Amniotic stem cell (primary cell): ENCODE results near the gene SERINC3.
"Not testable (repeated sequence)": the region's sequence is repeated elsewhere in the genome, so short reads cannot be mapped to it uniquely, and the experiment has no call there.

Source experiments
- DNase-seq: peaks from one replicate; lab custom pipeline; 2025; lab: John Stamatoyannopoulos, UW

The SERINC3 gene

DNA sequence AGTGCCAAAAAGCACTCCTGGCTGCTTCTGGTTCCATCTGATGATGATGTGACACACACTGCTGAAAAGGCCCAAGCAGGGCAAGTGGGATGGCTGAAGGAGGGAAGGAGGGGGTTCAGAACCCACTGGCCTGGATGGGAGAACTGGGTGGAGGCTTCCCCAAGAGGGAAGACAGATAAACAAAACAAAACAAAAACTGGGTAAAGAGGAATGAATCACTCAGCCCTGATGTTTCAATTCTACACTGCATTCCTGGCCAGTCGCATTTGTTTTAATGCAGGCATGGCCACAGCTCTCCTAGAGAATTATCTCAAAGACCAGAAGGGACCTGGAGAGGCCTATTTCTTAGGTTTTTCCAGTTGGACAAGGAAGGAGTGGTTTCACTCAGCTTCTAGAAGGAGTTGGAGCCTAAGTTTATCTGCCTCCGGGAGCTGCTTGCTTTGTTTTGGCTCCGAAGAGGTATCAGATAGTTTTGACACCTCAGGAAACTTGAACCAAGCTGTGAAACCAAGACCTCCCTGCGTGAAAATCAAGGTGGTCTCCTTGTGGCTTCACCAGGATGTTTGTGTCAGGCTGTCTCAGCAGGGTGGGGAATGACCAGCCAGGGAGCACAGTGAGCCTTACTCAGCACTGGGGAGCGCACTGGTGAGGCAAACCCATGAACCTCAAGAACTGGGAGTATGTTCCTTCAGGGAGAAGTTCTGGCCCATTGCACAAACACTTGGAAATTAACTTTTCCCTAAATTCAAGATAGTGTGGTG is 30.1 kb downstream of the SERINC3 start:
- no peak for DNase-seq

DNA sequence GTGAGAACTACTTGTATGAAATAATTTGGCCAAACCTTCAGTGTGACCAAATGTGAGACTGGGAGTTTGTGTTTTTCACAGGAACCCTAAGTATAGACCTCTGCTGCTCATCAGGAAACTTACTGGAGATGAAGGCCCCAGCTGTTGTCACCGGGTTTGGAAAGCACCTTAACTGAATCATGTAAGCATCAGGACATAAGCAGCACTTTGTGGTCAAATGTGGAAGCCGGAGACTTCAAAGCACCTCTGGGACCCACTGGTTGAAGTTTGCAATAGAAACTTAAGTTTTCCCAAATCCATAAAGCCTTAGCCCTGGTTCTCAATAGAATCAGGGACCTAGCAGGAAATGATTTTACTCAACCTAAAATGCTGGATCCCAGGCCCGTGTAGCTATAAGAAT is 31.9 kb downstream of the SERINC3 start:
- DNase-seq: no peak

DNA sequence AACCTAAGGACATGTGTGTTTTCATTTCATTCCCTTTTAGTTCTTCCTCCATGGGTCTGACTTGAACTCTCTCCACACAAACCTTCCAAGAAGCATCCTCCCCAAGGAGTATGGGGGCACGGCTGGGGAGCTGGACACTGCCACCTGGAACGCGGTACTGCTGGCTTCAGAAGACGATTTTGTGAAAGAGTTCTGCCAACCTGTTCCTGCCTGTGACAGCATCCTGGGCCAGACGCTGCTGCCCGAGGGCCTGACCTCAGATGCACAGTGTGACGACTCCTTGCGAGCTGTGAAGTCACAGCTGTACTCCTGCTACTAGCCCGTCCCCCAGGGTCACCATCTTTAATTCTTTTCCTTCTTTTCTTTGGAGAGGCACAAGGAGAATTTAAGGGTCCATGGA is 32.6 kb downstream of the SERINC3 start:
- DNase-seq: no peak

DNA sequence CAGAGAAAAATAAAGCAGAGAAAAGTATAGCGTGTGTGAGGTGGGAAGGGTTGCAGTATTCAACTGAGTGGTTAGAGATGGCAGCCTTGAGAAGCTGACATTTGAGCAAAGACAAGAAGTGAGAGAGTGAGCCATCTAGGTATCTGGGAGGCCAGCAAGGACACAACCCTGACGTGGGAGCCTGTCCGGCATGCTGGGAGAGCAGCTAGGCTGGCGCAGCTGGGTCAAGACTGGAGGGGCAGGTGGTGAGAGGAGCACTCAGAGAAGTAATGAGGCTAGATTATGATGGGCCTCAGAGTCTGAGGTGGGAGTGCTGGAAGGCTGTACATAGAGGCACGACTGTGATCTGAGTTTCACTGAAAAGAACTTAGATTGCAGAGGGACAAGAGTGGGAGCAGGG is 33.3 kb downstream of the SERINC3 start:
- no peak for DNase-seq

DNA sequence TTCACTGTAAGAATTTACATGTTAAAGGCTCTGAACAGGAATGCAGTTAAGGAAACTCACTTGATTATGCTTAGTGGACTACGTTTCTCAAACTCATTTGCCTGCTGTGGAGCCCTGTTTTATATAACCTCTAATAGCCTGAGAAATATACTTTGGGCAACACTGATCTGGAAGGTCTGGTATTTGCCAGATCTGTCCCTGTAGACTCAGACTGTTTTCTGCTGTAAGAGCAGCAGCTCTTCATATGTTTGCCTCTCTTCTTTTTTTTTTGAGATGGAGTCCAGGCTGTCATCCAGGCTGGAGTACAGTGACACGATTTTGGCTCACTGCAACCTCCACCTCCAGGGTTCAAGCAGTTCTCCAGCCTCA is 36.1 kb downstream of the SERINC3 start:
- DNase-seq: no peak

DNA sequence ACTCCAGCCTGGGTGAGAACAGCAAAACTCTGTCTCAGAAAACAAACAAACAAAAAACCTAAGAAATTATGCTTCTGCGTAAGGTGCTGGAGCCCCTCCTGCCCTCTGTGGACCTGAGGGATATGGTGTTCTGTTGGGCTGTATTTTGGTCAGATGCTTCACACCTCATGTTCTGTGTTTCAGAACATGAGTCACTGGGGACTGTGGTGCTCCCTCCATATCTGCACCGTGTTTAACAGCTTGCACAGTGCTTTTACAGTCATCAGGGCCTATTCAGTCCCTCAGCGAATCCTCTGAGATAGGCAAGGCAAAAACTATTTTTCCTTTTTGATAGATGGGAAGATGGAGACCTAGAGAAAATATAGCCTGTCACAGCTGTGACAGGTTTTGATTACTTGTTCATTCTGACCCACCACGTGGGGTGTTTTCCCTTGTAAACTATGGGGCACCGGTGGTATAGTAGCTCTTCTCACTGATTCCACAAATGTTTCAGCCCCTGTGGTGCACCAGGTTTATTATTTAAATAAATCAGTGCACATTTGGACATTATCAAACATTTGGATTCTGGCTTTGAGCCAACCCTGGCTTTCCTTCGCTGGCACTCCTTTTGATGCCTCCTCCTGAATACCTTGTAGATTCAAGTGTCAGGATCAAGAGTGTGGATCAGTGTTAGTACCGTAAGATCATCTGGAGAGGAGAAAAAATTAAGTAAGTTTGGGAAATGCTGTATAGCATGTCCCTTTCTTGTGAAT is 36.6 kb downstream of the SERINC3 start:
- DNase-seq: no peak

DNA sequence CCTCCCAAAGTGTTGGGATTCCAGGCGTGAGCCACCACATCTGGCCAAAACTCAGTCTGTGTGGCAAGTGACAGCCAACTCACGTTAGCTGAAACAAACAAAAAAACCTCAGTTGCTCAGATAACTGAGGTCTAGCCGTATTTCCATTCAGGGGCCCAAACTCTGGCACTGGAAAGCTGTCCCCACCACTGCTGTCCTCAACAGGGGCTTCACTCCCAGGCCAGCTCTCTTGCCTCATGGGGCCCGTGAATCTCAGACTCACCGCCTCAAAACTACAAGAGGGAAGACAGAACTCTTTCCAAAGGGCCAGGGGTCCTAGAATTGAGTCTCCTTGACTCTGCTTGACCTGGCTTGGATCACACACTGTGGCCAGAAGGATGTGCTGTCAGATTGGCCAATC is 38.8 kb downstream of the SERINC3 start:
- DNase-seq: no peak

DNA sequence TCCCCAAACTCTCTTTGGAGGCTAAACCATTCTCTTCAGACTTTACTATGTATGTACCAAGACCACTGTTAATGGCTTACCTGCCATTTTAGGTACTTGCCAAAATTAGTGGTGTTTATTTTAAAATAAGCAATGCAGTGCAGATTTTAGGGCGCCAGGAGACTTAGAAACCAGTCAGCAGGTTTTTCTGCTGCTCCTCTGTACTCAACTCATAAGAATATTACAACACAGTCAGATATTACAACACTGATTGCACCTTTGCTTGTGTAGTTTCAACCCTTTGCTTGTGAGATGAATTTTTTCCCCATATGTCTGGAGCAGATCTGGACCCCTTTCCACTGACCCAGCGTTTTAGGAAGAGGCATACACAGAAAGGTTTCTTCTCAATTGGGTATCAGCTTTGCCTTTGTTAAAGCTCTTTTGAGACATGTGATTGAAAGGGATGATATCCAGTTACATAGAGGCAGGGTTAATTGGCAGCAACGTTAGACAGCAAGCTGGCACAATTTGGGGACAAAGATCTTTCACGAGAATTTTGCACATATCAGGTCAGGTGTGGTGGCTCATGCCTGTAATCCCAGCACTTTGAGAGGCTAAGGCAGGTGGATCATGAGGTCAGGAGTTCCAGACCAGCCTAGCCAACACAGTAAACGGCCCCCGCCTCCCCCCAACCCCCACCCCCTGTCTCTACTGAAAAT is 40.0 kb downstream of the SERINC3 start:
- no peak for DNase-seq

DNA sequence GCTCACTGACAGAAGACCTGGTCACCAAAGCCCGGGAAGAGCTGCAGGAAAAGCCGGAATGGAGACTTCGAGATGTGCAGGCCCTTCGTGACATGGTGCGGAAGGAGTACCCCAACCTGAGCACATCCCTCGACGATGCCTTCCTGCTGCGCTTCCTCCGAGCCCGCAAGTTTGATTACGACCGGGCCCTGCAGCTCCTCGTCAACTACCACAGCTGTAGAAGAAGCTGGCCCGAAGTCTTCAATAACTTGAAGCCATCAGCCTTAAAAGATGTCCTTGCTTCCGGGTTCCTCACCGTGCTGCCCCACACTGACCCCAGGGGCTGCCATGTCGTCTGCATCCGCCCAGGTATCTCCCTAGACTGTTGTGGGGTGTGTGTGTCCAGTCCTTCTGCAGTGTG is 41.8 kb downstream of the SERINC3 start:
- no peak for DNase-seq

DNA sequence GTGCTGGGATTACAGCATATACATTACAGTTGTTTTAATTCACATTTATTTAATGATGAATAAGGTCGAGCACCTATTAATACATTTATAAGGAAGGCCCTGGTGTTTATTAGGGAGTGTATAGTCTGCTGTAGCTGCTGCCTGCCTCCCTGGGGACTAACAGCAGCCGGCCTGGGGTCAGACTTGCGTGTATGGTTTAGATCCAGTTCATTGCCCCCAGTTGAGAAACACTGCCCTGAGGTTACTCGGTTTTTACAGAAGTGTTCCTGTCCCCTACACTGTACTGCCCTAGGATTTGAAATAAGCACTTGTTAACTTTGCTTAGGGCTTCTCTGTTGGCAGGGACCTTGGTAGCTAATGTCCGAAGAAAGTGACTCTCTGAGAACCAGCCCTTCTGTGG is 42.2 kb downstream of the SERINC3 start:
- DNase-seq: no peak

DNA sequence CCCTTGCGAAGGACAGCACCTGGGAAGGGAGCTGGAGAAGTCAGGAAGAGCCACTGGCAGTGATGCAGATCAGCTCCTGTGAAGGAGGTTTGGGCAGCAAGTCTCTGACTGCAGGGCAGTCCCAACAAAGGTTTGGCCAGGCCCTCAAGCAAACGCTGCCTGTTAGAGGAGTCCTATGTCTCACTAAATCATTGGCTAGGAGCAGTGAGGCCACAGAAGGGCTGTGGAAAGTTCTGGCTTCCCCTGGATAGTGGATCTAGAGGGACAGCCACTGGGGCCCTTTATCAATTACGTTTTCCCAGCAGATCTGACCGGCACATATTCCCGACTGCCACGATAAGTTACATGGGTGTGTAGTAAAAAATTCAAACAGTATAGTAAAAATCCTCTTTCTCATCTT is 43.7 kb downstream of the SERINC3 start:
- no peak for DNase-seq

DNA sequence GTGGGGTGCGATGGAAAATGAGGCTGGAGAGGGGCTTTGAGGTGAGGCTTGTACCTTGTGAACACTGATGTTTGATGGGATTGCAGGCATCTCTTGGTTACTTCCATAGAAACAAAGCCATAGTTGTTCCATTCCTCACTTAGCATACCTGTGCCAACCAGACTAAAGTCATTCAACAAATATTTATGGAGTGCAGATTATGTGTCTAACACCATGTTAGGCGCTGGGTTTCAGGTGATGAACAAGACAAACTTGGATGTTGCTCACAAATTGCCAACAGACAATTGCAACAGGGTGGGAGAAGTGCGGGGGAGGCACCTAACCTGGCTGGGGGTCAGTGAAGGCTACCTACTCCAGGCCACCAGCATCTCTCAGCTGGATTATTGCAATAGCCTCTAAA is 44.7 kb downstream of the SERINC3 start:
- no peak for DNase-seq

DNA sequence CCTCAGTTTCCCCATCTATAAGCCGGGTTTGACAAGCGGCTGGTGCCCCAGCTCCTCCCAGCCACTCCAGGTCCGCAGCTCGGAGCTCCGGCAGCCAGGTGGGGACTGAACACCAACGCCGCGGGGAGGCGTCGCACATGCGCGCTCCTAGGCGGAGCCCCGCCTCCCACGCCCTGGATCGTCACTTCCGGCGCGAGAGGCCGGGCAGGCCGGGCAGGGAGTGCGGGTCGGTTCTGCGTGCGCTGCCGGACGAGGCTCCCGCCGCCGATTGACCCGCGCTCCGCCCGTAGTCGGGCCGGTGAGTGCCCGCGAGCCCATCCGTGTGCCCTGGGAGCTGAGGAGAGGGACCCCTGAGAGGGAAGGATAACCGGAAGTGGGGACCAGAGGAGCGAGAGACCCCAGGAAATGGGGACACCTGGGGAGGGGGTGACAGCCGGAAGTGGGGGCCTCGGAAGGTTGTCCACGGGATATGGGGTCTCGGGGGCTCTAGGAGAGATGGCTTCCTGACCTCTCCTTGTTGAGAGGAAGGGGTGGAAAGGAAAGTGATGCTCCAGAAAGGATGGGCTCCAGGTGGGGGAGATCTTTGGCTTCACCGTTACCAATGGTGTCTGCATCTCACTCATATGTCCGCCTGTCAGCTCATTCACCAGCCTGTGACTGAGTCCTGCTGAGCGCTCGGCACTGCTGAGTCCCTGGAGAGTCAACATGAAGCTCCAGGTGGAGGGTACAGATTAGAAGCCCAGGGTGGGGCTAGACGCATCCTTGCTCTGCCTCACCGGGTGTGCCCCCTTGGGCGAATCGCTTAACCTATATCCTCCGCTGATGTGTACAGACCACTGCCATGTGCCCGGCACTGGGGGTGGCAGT is 45.9 kb downstream of the SERINC3 start, which contains the start of gene TTPAL:
TSS of gene TTPAL (plus strand) at position 181 of the 867 bp plus-strand sequence. CDS start 4,126 bp downstream, outside the sequence.
- peak; percentile 25 for DNase-seq

DNA sequence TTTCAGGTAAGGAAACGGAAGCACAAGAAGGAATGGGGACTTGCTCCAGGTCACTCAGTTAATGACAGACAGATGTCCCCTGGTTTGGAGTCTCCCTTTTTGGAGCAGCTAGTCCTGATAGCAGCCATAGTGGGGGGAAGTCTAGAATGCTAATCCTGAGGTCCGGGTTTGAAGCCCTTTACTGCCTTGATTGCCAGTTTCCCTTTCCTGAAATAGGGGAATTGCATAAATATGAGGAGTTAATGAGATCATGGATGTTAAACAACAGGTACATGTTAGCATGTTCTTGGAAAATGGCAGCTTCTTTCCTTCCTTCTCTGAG is 46.5 kb downstream of the SERINC3 start:
- no peak for DNase-seq

DNA sequence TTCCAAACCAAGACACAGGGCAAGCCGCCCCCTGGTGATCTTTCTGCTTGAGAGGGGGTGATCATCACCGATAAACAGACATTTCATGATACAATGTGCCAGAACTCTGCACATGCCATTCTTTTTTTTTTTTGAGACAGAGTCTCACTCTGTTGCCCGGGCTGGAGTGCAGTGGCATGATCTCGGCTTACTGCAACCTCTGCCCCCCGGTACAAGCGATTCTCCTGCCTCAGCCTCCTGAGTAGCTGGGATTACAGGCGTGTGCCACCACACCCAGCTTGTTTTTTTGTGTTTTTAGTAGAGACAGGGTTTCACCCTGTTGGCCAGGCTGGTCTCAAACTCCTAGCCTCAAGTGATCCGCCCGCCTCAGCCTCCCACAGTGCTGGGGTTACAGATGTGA is 49.6 kb downstream of the SERINC3 start:
- DNase-seq: not testable (repeated sequence)

DNA sequence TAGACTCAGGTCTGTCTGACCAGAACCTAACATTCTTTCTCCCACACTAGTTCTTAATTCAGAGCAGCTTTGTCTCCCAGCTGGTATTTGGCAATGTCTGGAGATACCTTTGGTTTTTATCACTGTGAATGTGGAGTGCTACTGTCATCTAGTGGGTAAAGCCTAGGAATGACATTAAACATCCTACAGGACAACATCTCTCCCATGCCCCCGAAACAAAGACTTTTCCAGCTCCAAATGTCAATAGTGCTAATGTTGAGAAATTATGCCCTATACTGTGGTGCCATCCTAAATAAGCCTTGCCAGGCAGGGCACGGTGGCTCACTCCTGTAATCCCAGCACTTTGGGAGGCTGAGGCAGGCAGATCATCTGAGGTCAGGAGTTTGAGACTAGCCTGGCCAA is 50.4 kb downstream of the SERINC3 start:
- DNase-seq: no peak

DNA sequence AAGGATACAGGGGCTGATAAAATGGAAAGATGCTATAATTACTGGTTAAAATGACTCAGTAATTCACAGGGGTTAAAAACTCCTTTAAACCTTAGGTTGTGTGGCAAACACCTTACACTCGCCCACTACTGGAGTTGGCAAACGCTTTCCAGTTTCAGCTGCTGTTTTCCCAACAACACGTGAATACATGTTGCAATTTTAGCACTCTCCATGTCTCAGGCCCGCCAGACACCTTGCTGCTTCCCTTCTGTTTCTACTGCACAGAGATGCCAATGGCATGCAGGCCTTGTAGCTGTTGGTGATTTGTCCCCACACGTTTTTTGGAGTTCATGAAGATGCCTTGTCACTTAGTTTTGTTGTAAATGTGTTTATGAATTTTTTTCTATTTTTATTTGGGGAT is 51.5 kb downstream of the SERINC3 start:
- no peak for DNase-seq

DNA sequence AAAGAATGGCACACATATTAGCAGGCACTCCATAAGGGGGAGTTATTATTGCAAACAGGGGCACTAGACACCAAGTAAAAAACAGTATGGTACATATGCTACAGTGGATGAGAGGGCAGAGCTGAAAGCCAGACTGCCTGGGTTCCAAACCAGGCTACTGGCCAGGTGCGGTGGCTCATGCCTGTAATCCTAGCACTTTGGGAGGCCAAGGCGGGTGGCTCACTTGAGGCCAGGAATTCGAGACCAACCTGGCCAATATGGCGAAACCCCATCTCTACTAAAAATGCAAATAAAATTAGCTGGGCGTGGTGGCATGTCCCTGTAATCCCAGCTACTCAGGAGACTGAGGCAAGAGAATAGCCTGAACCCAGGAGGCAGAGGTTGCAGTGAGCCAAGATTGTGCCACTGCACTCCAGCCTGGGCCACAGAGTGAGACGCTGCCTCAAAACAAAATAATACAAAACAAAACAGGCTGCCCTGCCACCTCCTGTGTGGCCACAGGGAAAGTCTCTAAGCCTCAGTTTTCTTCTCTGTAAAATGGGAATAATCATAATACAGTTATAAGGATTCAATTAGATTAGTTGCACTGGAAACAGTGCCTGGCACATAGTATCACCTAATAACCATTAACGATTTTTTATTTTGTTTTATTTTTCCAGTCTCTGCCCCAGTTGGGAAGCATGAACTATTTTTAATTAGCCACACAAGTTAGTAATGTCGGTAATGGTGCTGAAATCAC is 53.7 kb downstream of the SERINC3 start:
- DNase-seq: no peak

DNA sequence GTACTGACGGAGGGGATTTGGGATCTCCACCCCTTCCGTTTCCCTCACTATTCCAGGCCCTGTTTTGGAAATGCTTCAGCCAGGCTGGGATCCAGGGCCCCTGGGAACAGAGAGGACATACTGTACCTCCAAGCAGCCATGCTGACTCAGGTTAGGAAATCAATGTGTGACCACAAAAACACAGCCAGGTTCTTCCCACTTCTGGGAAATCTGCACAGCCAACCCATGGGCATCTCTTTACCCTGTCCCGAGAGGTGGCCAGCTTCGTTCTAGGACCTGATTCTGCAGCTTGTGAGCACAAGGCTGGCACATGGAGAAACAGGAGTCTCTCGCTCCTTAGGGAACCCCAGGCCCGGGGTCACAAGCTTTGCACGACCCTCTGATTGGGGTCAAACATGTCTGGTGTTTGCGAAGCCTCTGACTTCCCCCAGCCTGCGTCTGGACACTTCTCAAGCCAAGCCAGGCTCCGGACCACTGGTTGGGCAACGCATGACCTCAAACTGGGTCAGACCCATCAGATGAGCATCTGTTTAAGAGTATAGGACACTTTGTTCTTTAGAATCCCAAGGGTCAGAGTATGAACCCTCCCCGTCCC is 54.5 kb downstream of the SERINC3 start:
- no peak for DNase-seq

DNA sequence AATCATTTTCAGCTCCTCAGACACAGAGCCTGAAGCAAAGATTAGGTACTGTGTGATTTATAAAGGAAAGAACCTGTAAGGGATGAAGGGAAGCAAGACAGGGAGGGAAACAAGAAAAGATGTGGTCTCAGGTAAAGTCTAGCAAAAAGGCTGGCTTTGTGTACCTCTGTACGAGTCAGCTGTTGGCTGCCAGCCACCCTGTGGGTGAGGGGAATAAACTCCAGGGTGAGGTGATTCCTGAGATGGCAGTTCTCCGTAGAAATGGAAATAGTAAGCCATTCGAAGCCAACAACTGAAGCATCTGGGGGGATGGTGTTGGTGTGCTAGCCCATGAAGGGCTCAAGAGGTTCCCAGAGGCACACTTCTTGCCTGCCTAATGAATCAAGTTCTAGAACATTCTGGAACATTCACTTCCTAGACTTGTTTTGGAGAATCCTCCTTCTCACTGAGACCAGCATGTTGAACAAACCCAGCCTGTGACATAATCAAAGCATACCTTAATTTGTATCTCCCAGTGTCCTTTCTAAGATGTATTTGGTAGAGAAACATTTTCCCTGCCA is 56.8 kb downstream of the SERINC3 start:
- DNase-seq: no peak

DNA sequence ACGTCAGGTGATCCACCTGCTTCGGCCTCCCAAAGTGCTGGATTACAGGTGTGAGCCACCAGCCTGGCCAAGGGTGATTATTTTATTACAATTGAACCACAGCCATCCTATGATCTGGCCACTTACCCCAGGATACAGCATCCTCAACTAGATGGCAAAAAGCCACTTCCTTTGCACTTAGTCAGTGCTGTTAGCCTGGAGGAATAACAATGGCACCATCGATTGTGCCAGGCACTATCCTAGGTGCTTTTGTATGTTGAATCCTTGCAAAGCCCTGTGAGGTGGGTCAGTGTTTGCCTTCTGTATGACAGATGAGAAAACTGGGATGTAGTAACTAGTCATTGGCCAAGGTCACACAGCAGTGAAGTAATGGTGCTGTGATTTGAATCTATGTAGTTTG is 57.4 kb downstream of the SERINC3 start:
- DNase-seq: no peak
